Keratinocyte (primary cell): ENCODE data around the gene ANKRD17.

ENCODE experiments used
- EZH2 ChIP-seq: IDR thresholded peaks from one replicate; pipeline ENCODE4 v1.6.1; 2012; ENCODE audit warnings: inconsistent platforms, mild to moderate bottlenecking, low read length, moderate library complexity
- TF ChIP-seq, protein P1 (sequence below), 3 experiments: IDR thresholded peaks in 1 of 3; conservative IDR thresholded peaks in 1 of 3; optimal IDR thresholded peaks in 1 of 3; 2 replicates in 2 of 3; 3 replicates in 1 of 3; pipeline versions ENCODE3 to v1.5.1; 2011; ENCODE audit warnings: low read length in 3 of 3, mild to moderate bottlenecking in 3 of 3, moderate library complexity in 2 of 3, control low read depth in 1 of 3, inconsistent platforms in 1 of 3; ENCODE audit not compliant: insufficient read depth in 2 of 3; ENCODE audit errors: extremely low read depth in 1 of 3

DNA sequence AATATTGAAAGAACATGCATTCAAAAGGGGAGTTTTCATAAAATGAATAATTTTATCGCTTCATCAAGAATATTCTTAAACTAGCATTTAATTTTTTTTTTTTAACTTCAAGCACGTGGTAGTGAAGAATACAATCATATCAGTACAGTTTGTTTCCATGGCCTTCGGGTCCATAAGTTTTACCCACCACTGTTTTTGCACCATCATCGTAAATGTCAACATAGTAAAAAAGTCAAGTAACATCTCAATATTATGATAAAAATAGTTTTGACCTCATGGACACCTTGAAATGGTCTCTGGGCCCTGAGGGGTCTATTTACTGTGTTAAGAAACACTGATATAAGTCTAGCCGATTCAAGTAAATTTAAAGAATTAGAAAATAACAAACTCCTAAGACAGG lies 80.2 kb downstream of the ANKRD17 start:
- TF ChIP-seq, protein P1, sequence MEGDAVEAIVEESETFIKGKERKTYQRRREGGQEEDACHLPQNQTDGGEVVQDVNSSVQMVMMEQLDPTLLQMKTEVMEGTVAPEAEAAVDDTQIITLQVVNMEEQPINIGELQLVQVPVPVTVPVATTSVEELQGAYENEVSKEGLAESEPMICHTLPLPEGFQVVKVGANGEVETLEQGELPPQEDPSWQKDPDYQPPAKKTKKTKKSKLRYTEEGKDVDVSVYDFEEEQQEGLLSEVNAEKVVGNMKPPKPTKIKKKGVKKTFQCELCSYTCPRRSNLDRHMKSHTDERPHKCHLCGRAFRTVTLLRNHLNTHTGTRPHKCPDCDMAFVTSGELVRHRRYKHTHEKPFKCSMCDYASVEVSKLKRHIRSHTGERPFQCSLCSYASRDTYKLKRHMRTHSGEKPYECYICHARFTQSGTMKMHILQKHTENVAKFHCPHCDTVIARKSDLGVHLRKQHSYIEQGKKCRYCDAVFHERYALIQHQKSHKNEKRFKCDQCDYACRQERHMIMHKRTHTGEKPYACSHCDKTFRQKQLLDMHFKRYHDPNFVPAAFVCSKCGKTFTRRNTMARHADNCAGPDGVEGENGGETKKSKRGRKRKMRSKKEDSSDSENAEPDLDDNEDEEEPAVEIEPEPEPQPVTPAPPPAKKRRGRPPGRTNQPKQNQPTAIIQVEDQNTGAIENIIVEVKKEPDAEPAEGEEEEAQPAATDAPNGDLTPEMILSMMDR (optimal IDR thresholded peaks at IDR 0.05 in 1 of 3, IDR thresholded peaks at IDR 0.05 in 1 of 3, conservative IDR thresholded peaks at IDR 0.05 in 1 of 3; ENCODE audit: extremely low read depth in 1 of 3, insufficient read depth in 2 of 3, low read length in 3 of 3) = no peak
- no peak for TF ChIP-seq EZH2
